GM21786 (cell line): Measurements from ENCODE around the gene VEZT.
"Not testable (repeated sequence)": the region's sequence is repeated elsewhere in the genome, so short reads cannot be mapped to it uniquely, and the experiment has no call there.

Experiments
- ATAC-seq: cut with Tn5 transposase; IDR thresholded peaks from one replicate; pipeline ENCODE4 v1.9.1; 2021; ENCODE audit not compliant: unreplicated experiment

The VEZT gene

GRCh38 chr12:95224202-95225170 lies 6.9 kb downstream of the VEZT start:
- no peak for ATAC-seq

GRCh38 chr12:95225645-95226212 lies 8.1 kb downstream of the VEZT start:
- ATAC-seq: no peak

GRCh38 chr12:95227818-95228356 lies 10.3 kb downstream of the VEZT start:
- ATAC-seq: no peak

- ATAC-seq: no peak
These were observed 11.0 kb downstream of the VEZT start for GRCh38 chr12:95228617-95229016.

- no peak for ATAC-seq
These were observed 12.0 kb downstream of the VEZT start for GRCh38 chr12:95229636-95230035.

- ATAC-seq: no peak
These were observed 12.7 kb downstream of the VEZT start for GRCh38 chr12:95230313-95230712.

- ATAC-seq: no peak
These were observed 13.6 kb downstream of the VEZT start for GRCh38 chr12:95231190-95231589.

- not testable (repeated sequence) for ATAC-seq
These were observed 16.6 kb downstream of the VEZT start for GRCh38 chr12:95234187-95234586.

GRCh38 chr12:95235621-95236020 lies 18.0 kb downstream of the VEZT start:
- not testable (repeated sequence) for ATAC-seq

GRCh38 chr12:95237315-95237714 lies 19.7 kb downstream of the VEZT start:
- no peak for ATAC-seq

GRCh38 chr12:95238150-95238549 lies 20.5 kb downstream of the VEZT start:
- no peak for ATAC-seq

GRCh38 chr12:95239216-95239615 lies 21.6 kb downstream of the VEZT start:
- ATAC-seq: no peak

GRCh38 chr12:95239835-95240234 lies 22.2 kb downstream of the VEZT start:
- ATAC-seq: not testable (repeated sequence)

GRCh38 chr12:95240556-95240955 lies 22.9 kb downstream of the VEZT start:
- no peak for ATAC-seq

GRCh38 chr12:95241138-95241537 lies 23.5 kb downstream of the VEZT start:
- ATAC-seq: not testable (repeated sequence)

GRCh38 chr12:95241761-95242506 lies 24.3 kb downstream of the VEZT start:
- ATAC-seq: no peak

- ATAC-seq: no peak
These were observed 26.0 kb downstream of the VEZT start for GRCh38 chr12:95243497-95244183.

- ATAC-seq: no peak
These were observed 26.7 kb downstream of the VEZT start for GRCh38 chr12:95244350-95244749.

GRCh38 chr12:95248095-95248494 lies 30.5 kb downstream of the VEZT start:
- ATAC-seq: no peak

- ATAC-seq: no peak
These were observed 31.2 kb downstream of the VEZT start for GRCh38 chr12:95248604-95249360.
